Measurements from ENCODE around the gene EXTL1.

Gene EXTL1

DNA sequence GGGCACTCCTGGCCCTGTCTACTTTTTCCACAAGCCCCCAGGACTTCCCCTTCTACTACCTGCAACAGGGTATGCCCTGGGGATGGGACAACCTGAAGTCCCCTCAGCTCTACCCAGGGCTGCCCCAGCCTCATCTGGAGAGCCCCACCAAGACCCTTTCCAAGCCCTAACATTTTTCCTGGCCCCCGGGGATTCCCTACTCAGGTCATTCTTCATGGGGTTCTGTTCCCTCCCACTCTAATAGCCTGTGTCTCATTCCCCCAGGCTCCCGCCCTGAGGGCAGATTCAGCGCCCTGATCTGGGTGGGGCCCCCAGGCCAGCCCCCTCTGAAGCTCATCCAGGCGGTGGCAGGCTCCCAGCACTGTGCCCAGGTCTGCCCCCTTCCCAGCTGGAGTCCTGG lies 9.6 kb downstream of the EXTL1 start:
- no peak overlapping the region for H3K4me3 ChIP-seq (ENCODE audit: low read length)
- TF ChIP-seq, protein P1, sequence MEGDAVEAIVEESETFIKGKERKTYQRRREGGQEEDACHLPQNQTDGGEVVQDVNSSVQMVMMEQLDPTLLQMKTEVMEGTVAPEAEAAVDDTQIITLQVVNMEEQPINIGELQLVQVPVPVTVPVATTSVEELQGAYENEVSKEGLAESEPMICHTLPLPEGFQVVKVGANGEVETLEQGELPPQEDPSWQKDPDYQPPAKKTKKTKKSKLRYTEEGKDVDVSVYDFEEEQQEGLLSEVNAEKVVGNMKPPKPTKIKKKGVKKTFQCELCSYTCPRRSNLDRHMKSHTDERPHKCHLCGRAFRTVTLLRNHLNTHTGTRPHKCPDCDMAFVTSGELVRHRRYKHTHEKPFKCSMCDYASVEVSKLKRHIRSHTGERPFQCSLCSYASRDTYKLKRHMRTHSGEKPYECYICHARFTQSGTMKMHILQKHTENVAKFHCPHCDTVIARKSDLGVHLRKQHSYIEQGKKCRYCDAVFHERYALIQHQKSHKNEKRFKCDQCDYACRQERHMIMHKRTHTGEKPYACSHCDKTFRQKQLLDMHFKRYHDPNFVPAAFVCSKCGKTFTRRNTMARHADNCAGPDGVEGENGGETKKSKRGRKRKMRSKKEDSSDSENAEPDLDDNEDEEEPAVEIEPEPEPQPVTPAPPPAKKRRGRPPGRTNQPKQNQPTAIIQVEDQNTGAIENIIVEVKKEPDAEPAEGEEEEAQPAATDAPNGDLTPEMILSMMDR (conservative IDR thresholded peaks at IDR 0.05; ENCODE audit: low read length) = no peak
- no peak for DNase-seq (ENCODE audit: low read depth)

GRCh38 chr1:26031611-26032220 lies 10.1 kb downstream of the EXTL1 start:
- TF ChIP-seq, protein P1 (conservative IDR thresholded peaks at IDR 0.05; ENCODE audit: low read length) = no peak
- peak; percentile 86 for DNase-seq (ENCODE audit: low read depth)
- H3K4me3 ChIP-seq (ENCODE audit: low read length) = no peak overlapping the region

DNA sequence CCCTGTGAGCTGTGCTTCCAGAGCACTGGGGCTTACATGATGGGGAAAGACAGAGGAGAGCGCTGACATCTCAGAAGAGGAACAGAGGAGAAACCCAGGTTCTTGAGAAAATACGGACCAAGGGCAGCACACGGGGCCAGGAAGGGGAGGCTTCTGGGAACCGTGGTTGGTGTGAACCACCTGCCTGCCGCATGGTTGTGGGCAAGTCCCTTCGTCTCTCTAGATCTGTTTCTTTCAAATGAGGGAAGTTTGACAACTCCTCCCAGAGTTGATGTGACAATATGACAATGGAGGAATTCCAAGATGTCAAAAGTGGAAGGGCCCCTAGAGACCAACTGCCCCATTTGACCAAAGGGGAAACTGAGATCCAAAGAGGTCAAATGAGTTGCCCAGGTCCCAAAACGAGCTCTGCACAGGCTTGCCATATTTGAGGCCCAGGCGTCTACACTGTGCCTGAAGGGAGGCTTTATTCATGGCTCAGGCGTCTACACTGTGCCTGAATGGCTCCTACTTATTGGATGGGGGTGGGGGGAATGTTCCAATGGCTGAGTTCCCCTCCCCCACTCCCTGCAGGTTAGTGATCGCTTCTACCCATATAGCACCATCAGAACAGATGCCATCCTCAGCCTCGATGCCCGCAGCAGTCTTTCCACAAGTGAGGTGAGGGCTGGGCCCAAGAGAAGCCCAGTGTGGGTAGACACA lies 11.2 kb downstream of the EXTL1 start:
- DNase-seq (ENCODE audit: low read depth) = no peak
- H3K4me3 ChIP-seq (ENCODE audit: low read length) = no peak overlapping the region
- TF ChIP-seq, protein P1 (conservative IDR thresholded peaks at IDR 0.05; ENCODE audit: low read length) = no peak

- TF ChIP-seq, protein P1 (conservative IDR thresholded peaks at IDR 0.05; ENCODE audit: low read length) = no peak
- DNase-seq (ENCODE audit: low read depth) = no peak
- peak overlapping the region; percentile 90 for H3K4me3 ChIP-seq (ENCODE audit: low read length)
Measured at GRCh38 chr1:26034504-26035202, 13.1 kb downstream of the EXTL1 start.

DNA sequence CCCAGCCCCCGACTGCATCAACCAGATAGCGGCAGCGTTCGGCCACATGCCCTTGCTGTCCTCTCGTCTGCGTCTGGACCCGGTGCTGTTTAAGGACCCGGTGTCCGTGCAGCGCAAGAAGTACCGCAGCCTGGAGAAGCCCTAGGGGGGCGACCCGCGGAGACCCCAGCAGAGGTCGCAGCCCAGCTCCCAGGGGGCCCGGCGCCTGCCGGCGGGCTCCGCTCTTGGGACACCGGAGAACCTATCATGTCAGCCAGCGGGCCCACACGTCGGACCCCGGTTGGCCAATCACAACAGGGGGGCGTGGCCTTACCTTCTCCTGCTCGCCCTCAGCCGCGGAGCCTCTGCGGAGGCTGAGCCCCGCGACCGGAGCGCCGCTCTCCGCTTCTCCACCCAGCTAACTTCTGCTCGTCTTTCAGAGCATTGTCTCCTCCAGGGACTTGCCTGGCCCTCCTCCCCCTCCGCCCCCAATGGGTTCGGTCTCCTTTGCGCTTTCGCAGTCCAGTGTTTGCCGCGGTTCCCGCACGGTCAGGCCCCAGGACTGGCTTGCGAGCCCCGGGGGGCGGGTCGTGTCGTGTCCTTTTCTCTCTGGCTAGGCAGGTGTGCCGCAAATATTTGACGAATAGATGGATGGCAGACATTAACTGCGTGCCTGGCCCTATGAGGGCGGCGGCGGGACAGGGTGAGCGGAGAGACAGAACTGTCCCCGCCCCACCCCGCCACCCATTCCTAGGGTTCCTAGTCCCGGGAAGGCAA lies 13.8 kb downstream of the EXTL1 start:
- TF ChIP-seq, protein P1 (conservative IDR thresholded peaks at IDR 0.05; ENCODE audit: low read length) = peak; percentile 4; the same call in 1 of the 2 replicates
- peak overlapping the region; percentile 90 for H3K4me3 ChIP-seq (ENCODE audit: low read length)
- peak; percentile 85 for DNase-seq (ENCODE audit: low read depth)

DNA sequence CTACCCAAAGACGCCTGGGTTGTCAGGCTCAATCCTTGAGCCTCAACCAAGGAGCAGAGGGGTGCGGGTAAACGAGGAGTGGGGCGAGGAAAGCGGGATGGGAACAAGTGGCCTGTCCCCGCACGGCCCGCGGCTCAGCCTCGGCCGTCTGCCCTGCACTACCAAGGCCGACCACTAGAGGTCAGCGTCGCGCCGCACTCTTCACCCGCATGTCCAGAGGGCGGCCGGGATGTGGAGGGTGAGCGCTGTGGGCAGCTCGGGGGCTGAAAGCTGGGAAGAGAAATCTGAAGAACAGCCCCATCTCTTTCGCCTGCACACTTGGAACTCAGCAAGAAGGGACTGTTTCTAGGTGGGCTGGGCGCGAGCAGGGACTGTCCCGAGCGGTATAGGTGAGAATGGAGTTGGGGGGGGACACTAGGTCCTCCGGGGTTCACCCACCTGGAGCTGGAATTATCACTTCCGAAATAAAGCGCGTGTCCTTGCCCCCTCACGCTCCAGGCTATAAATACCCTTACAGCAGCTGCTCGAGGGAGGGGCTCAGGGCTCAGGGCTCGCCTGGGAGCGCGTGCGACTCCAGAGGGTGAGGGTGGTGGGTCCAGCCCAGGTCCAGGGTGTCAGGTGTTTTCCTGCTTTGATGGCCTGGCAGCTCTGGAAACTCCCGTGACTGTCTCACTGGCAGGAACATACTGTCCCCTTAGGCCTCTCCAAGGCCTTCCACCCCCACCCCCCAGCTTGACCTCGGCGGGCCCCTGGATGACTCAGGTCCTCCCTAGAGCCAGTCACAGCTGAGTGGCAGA lies 14.6 kb downstream of the EXTL1 start:
- TF ChIP-seq, protein P1 (conservative IDR thresholded peaks at IDR 0.05; ENCODE audit: low read length) = peak; percentile 84
- peak; percentile 54 for DNase-seq (ENCODE audit: low read depth)
- peak overlapping the region; percentile 90 for H3K4me3 ChIP-seq (ENCODE audit: low read length)

Data from AG10803 (cell line).